ENCODE results near the gene RICTOR.

The RICTOR gene

GRCh38 chr5:38932854-38933408, 141.3 kb downstream of the RICTOR start:
- DNase-seq, result no peak

DNA sequence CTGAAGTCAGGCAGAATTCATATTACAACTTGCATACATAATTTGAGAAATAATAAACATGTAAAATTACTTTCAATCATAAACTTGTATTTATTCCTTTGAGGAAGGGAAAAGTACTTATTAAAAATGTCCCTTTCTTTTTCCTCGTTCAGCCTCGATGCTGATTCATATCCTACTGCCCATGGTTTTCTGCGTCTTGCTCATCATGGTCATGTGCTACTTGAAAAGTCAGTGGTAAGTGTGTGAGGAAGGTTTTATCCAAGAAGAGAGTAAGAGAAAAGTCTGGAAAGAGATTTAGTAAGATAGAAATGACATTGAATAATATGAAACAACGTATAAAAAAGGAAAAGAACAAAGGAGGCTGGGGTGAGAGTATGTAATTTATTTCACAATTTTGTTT, 142.5 kb downstream of the RICTOR start:
- no peak for DNase-seq

GRCh38 chr5:38929838-38930237, 144.4 kb downstream of the RICTOR start:
- no peak for DNase-seq

GRCh38 chr5:38927470-38927869, 146.7 kb downstream of the RICTOR start:
- DNase-seq, result no peak

- DNase-seq, result no peak
Measured at GRCh38 chr5:38926121-38926520, 148.1 kb downstream of the RICTOR start.

DNA sequence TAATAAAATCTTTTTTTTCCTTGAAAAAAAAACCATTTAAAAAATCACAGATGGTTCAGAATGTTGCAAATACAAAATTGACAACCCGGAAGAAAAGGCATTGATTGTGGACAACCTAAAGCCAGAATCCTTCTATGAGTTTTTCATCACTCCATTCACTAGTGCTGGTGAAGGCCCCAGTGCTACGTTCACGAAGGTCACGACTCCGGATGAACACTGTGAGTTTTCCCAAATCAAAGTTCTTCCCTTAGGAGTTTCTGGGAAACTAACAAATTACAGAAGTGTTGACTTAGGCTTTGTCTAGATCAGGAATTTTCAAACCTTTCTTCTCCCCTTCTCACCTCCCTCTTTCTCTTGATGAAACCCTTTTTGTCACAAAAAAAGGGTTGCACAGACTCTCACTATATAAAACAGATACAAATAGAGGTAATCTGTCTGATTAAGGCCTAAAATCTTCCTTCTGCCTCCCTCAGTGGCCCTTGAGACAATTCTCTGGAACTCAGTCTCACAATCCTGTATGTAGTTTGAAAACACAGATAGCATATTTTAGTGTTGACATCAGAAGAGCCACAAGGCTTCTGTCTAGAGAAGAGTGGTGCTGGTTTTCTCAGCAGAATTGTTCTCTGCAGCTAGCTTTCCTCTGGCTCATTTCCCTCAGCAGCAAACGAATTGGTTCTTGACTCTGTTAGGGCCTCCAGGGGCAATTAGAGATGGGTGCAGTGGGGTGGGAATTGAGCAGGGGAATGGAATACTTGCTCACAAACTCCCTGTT, 148.9 kb downstream of the RICTOR start:
- no peak for DNase-seq

- DNase-seq, result no peak
Measured at GRCh38 chr5:38923661-38924451, 150.3 kb downstream of the RICTOR start.

GRCh38 chr5:38922199-38922598, 152.0 kb downstream of the RICTOR start:
- DNase-seq, result peak in 4 of 5 experiments; percentile 8 to 51 (median 12)

GRCh38 chr5:38921174-38921573, 153.0 kb downstream of the RICTOR start:
- no peak for DNase-seq

GRCh38 chr5:38916802-38917201, 157.4 kb downstream of the RICTOR start:
- DNase-seq, result no peak

GRCh38 chr5:38913714-38914113, 160.5 kb downstream of the RICTOR start:
- DNase-seq, result no peak

DNA sequence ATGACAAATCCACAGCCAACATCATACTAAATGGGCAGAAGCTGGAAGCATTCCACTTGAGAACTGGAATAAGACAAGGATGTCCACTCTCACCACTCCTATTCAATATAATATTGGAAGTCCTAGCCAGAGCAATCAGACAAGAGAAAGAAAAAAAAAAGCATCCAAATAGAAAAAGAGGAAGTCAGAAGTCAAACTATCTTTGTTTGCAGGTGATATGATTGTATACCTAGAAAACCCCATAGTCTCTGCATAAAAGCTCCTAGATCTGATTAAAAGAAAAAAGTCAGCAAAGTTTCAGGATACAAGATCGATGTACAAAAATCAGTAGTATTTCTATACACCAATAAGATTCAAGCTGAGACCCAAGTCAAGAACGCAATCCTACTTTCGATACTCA, 162.3 kb downstream of the RICTOR start:
- DNase-seq, result no peak

GRCh38 chr5:38906503-38906902, 167.7 kb downstream of the RICTOR start:
- no peak for DNase-seq

- no peak for DNase-seq
Measured at GRCh38 chr5:38905516-38905915, 168.7 kb downstream of the RICTOR start.

GRCh38 chr5:38899936-38900335, 174.3 kb downstream of the RICTOR start:
- no peak for DNase-seq

DNA sequence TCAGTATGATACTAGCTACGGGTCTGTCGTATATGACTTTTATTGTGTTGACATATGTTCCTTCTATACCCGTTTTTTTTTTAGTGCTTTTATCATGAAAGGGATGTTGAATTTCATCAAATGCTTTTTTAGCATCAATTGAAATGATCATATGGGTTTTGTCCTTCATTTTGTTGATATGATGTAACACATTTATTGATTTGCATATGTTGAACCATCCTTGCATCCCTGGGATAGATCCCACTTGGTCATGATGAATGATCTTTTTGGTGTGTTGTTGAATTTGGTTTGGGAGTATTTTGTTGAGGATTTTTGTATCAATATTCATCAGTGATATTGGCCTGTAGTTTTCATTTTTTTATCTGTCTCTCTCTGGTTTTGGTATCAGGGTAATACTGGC, 177.4 kb downstream of the RICTOR start:
- no peak for DNase-seq

DNA sequence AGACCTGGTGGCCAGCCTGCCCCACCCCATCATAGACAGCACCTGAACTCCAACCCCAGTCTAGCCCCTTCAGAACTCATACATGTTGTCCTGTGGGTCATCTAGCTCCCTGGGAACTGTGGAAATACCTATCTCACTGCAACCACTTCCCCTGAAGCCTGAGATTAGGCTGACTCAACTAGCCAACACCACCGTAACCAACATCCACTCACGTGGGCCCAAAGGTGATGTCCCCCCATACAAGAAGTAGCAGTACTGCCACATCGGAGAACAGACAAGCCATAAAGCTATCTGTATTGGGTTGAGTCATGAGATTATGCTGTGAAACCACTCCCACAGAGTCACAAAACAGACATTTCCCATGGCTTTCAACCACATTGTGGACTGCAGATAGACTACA, 181.8 kb downstream of the RICTOR start:
- no peak for DNase-seq

- no peak for DNase-seq
Measured at GRCh38 chr5:38891563-38891962, 182.6 kb downstream of the RICTOR start.

GRCh38 chr5:38889424-38889823, 184.8 kb downstream of the RICTOR start:
- DNase-seq, result no peak

- no peak for DNase-seq
Measured at GRCh38 chr5:38888041-38888440, 186.2 kb downstream of the RICTOR start.

Measured in T-helper 2 cell (primary cell).